HG02642 (cell line): Measurements from ENCODE around the gene DNAJC16.
"Not testable (repeated sequence)": the region's sequence is repeated elsewhere in the genome, so short reads cannot be mapped to it uniquely, and the experiment has no call there.

Experiments
- ATAC-seq: cut with Tn5 transposase; IDR thresholded peaks from one replicate; pipeline ENCODE4 v1.9.1; 2021; ENCODE audit warnings: mild to moderate bottlenecking; ENCODE audit not compliant: unreplicated experiment, poor library complexity

DNAJC16 gene

DNA sequence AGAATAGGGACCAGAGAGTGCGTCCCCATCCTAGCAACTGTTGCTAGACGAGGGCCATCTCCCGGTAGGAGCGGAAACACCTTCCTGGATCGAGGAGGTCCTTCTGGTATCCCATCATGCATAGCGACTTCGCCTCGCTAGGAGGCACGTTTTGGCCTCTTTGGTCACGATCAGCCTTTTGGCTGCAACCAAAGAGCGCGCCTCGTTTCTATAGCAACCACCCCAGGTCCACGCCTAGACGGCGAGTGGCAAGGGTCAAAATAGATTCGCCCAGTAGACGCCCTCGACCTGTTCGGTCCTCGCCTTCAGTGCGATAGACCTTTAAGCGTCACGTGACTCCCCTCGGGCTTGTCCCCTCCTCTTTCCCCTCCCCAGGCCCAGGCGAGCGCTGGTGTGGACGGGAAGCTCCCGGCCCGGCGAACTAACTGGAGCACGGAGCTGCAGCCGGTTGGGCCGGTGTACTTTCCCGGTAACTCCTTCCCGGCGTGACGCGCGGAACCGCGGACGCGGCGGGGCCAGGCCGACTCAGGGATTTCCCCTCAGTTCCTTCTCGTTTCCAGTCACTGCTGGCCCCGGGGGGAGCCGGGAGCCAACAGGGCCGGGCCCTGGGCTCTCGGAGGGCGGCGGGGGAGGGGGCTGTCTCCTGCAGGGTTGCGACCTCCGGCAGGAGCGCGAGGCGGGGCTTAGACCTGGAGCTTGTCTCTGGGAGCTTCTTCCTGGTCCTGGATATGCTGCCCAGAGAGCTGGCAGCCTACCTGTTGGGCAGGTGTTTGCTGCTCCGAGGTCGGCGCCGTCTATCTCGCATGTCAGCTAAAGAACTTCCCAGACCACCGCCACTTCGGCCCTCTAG lies at the start of gene DNAJC16:
TSS of gene DNAJC16 (plus strand) at position 359 of the 850 bp plus-strand sequence. CDS start 2,258 bp downstream, outside the sequence.
- ATAC-seq: peak; percentile 61

DNA sequence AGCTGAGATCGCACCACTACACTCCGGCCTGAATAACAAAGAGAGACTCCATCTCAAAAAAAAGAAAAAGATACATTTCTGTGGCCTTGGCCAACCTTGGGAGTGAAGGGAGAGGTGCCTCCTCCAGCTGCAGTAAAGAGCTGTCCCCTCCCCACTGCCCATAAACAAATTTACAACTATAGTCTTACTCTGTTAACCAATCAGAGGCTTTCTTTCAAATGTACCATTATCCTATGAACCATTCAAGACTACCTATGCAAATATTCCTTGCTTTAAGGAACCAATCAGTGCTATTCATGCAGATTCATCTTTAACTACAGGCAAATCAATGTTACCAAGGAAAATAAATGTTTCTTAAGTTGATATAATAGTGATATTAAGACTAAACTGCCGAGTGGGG lies 49.7 kb upstream of the DNAJC16 start:
- ATAC-seq: no peak

DNA sequence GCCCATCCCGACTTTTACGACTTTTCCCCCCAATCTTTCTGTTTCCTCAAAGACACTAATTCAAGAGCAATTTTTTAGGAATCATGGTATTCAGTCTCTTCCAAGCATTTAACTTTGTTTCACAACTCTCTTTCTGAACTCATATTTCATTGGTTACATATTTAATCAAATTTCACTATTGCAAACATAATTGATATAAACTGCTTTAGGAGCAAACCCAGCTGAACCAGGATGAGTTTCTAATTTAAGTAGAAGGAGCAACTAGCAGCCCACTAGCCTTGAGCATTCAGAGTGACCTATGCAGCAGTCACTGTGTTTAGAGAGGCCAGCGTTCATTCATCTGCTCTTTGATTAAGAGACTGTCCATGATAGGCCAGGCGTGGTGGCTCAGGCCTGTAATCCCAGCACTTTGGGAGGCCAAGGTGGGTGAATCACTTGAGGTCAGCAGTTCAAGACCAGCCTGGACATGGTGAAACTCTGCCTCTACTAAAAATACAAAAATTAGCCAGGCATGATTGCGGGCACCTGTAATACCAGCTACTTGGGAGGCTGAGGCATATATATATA lies 48.9 kb upstream of the DNAJC16 start:
- ATAC-seq: no peak

DNA sequence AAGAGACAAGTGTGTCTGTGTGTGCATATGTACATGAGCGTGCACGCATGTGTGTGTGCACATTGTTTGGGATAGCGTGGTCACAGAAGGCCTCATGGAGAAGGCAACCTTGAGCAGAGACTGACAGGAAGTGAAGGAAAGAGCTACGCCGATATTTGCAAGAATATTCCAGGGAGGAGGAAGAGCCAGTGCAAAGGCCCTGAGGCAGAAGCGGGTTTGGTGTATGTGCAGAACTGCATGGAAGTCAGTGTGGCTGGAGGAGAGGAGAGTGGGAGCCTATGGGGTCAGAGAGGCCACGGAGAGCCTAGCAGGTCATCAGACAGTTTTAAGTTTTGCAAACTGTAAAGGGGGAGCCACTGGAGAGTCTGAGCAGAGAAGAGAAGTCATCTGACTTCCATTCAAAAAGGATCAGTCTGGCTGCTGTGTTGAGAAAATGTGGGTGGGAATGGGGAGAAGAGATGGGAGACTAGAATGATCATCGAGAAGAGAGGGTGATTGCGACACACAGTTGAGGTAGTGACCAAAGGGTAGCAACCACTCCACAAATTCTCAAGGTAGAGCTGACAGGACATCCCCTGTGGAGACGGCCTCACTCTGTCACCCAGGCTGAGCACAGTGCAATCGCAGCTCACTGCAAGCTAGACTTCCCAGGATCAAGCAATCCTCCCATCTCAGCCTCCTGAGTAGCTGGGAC lies 46.8 kb upstream of the DNAJC16 start:
- ATAC-seq: no peak

DNA sequence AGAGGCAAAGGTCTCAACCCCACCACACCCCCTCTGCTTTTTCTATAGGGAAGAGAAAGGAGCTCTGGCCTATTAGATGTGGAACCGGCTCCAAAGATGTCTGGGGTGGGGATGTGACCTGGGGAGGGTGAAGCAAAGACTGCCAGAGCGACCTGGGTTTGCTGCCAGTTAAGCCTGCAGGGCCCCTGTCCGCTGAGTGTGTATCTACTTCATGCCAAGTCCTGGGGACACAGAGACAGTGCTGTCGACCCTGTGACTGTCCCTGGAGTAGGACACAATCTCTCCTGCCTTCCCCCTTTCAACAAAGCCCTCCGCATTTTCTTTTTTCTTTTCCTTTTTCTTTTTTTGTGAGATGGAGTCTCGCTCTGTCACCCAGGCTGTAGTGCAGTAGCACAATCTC lies 44.2 kb upstream of the DNAJC16 start:
- not testable (repeated sequence) for ATAC-seq

DNA sequence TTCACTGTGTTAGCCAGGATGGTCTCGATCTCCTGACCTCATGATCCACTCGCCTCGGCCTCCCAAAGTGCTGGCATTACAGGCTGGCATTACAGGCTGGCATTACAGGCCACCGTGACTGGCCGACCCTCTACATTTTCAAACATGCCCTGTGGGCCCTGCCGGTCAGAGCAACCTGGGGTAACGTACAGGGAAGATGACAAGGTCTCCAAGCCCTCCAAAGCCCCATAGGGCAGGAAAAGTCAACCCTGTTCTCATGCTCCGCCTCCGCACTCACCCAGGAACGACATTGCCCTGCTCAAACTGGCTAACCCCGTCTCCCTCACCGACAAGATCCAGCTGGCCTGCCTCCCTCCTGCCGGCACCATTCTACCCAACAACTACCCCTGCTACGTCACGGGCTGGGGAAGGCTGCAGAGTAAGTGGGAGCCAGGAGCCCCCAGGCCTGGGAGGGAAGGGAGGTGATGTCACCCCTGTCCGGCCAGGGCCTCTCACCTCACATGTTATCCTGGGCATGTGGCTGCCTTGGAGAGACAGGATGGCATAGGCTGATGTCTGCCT lies 43.6 kb upstream of the DNAJC16 start:
- not testable (repeated sequence) for ATAC-seq

DNA sequence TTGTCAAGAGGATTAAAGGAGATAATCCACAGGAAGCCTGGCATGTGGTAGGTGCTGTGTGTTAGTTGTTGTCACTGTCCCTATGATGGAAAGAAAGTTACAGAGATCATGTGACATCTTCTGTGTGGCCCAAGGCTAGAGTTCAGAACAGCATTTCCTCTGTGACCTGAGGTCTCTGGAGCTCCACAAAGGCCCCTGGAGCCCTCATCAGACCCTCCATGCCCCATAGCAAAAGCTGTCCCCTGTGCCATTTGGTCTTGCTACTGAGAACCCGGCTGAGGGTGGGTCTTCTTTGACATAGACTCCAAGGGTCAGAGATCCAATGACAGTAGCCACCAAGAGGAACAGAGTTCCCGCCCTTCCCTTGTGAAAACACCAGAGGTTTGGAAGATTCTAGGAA lies 42.7 kb upstream of the DNAJC16 start:
- ATAC-seq: no peak

DNA sequence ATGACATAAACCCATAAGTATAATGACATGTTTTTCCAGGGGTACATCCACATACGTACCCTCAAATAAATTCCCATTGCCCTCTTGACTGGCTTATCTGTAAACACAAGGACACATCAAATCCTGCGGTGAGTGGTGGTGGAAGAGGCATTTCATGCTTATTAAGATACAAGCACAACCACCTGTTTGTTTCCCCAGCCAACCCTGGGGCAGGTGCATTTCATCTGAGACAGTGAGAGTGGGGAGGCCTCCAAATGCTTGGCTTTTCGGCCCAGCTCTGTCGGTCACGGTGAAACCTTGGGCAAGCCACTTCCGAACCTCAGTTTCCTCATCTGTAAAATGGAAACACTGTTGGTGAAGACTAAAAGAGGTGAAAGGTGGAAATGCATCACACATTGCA lies 42.2 kb upstream of the DNAJC16 start:
- ATAC-seq: not testable (repeated sequence)

DNA sequence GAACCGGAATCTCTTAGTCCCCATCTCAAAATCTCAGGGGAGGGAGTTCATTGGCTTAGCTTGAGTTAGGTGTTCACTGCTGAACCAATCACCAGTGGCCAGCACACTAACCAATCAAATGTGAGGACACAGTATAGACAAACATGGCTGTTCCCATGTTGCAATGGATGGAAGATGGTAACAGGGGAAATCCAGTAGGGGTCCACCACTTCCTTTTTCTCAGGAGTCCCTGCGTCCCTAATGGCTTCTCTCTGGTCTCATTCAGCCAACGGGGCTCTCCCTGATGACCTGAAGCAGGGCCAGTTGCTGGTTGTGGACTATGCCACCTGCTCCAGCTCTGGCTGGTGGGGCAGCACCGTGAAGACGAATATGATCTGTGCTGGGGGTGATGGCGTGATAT lies 41.0 kb upstream of the DNAJC16 start:
- ATAC-seq: no peak

DNA sequence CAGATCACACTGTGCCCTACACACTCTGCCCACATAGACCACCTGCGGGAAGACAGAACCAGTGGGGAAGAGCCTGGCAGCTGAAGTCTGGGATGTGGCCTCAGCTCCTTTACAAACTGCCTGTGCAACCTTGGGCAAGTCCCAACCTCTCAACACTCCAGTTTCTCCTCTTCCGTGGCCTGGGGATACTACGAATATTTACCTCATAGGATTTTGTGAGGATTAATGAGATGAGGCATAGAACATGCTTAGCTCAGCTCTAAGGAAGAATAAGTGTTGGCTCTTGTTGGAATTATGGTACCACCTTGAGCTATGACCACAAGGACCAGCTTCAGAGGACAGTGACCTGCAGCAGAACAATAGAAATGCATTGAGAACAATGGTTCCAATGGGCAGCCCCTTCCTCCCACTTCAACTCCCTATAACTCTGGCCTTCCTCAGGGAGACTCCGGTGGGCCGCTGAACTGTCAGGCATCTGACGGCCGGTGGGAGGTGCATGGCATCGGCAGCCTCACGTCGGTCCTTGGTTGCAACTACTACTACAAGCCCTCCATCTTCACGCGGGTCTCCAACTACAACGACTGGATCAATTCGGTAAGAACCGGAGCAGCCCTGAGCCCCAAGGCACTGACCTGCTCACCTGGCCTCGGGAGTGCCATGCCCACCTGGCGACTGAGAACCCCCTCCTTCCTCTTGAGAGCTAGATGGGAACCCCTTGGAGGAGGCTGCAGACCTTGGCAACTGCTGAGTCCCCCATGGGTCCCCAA lies 39.6 kb upstream of the DNAJC16 start:
- ATAC-seq: not testable (repeated sequence)

DNA sequence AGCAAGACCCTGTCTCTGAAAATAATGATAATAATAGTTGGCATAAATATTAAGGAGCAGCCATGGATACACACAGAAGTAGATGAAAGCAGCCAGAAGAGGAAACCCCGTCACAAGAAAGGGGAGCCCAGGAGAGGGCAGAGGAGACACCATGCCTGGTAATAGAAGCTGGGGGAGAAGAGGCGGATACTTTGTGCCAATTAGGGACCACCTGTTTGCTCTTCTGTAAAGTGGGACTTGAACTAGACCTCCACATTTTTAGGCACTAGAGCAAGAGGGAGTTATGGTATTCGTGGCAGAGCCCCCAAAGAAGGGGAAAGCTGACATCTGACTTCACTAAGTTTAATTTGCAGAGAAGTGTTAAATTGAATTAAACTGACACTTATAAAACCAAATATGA lies 38.3 kb upstream of the DNAJC16 start:
- ATAC-seq: no peak

DNA sequence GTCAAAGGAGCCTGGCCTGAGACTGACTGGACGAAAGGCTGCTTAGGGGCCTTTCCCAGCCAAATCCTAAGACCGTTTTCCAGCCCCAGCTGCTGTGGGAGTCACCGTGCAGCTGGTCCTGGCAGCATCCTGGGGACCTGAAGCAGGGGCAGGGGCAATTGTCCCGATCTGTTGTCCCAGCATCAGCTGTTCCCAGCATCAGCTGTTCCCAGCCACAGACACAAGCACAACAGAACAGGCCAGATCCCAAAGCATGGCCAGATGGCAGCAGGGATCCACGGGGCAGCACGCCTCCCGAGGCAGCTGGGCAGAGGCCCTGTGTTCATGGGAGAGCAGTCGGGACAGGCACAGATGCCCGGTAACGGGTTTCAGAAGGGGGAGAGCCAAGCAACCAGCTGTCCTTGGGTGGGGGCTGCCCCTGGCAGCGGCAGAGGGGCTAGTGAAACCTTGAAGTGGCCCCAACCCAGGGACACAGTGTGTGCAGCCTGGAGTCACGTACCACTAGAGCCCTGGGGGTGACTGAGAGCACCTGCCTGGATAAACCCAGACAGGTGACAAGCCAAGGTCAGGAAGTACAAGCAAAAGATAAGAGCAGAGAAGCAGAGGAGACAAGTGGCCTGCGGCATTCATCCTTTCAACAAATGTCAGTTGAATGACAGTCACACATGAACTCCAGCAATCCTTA lies 37.5 kb upstream of the DNAJC16 start:
- no peak for ATAC-seq

DNA sequence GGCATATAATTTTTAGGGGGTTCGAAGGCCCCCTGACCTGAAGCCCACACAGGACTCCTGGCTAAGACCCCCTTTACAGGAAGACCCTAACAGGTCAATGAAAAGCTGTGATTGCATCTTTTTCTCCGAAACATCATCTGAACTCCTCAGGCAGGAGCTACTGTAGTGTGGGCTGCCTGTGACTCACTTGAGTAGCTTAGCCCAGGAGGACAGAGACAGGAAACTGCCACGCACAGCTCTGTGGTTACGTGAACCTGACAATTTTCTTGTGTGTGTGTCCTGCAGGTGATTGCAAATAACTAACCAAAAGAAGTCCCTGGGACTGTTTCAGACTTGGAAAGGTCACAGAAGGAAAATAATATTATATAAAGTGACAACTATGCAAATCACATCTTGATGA lies 35.6 kb upstream of the DNAJC16 start:
- not testable (repeated sequence) for ATAC-seq

DNA sequence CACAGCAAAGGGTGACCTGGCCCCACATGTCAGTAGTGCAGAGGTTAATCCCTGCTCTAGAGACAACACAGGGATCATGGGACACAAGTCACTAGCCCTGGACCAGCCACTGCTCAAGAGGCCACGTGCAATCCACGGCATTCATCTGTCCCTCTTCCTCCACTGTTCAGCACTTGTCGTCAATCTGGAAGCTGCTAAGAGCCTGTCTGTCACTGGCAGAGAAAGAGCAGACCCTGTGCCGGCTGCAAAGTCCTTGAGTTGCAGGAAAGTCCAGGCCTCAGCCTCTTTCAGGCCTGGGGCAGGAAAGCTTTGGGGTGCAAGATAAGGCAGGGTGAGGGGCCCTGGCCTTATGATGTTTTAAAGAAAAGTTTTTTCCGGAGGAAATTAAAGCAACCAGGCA lies 34.1 kb upstream of the DNAJC16 start:
- ATAC-seq: no peak

DNA sequence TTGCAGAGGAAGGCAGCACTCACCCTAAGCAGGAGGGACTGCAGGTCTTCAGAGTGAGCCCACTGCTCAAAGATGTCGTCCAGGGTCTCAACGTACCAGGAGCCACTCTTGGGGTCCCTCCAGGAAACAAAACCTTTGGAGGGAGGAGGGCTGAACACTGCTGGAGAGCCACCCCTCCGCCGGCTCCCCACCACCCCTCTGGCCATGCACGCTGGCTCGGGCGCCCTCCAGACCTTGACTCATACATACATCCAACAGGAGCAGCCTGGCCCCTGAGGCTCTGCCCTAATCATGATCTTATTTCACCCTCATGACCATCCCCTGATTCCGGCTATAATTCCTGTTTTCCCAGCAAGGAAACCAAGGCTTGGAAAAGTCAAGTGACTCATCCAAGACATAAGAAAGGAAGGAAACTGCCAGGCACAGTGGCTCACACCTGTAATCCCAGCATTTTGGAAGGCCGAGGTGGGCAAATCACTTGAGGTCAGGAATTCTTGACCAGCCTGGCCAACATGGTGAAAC lies 32.7 kb upstream of the DNAJC16 start:
- no peak for ATAC-seq

DNA sequence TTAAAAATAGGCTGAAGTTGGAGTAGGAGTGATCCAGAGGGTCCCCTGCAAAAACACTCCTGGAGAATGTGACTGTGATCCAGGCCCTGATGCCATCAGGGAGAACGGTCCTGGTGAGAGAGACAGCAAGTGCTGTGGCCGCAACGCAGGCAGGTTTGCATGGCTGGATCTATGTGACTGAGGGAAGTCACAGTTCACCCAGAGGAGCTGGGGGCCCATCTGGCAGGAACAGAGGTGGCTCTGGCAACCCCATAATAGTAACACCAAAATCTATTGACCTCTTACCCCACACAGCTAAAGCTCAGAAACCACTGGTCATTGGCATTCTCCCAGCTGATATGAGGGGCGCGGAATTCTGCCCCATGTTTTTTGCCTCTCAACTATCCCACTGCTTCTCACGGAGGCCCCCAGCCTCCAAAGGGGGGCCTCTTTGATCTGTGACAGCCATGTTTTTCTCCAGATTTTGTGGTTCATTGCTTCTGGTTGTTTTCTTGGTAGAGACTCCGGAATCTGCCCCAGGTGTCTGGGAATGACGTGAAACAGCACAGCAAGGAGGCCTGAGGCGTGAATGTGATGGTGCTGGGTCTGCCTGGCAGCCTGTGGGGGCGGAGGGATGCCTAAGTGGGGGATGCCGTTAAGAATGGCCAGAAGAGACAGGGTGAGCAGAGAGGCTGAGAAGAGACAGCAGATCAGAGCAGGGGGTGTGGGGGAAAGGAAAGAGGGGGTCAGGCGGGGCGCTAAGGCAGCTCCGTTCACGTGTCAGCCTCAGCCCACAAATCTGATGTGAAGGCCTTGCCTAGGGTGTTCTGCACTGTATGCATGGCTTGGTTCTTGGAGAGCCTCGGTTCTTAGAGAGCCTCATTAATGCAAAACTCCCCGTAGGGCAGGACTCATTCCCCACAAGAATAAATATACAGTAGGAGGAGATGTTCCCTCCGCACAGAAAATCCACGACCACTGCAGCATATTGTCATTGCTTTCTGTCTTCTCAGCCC lies 26.2 kb upstream of the DNAJC16 start:
- no peak for ATAC-seq

DNA sequence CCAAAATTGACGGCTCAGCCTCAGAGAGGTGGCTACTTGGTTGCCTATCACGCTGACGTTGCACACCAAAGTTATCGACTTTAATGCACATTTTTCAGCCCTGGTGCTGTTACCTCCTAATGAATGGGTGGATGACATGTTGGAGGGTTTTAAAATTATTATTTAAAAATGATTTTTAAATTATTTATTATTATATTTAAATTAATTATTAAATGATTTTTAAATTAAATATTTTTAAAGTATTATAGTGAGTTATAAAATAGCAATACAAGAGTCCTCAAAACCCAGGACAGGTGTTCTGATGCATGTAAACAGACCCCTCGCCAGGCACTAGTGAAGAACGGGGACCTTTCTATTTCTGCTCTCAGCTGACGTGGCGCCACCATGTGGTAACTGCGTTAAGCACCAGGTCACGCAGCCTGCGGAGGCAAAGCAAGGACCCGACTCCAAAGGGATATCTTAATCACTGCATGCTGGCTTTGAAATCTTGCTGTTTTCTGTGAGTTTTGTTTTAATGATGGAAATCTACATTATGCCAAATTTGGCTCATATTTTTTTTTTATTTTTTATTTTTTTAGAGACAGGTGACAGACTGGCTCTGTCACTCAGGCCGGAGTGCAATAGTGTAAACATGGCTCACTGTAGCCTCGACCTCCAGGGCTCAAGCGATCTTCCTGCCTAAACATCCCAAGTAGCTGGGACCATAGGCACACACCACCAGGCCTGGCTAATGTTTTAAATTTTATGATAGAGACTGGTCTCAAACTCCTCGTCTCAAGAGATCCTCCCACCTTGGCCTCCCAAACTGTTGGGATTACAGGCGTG lies 25.2 kb upstream of the DNAJC16 start:
- ATAC-seq: no peak
